ENCODE data around the gene ALKBH2.

GRCh38 chr12:109140560-109140959 is 47.3 kb upstream of the ALKBH2 start:
- TF ChIP-seq EZH2phosphoT487 (IDR thresholded peaks at IDR 0.05; ENCODE audit: borderline replicate concordance, low read length) (no peak), CTCF (IDR thresholded peaks at IDR 0.05; ENCODE audit: low read depth, low read length, poor library complexity, severe bottlenecking) (no peak)
